ENCODE results near the gene HOXC9.

GRCh38 chr12:53995378-53996239 is 4.4 kb upstream of the HOXC9 start:
- no peak for TF ChIP-seq CTCF (IDR thresholded peaks at IDR 0.05)
- TF ChIP-seq POLR2A (IDR thresholded peaks at IDR 0.05): no peak
- no peak for TF ChIP-seq EP300 (IDR thresholded peaks at IDR 0.05)
- TF ChIP-seq POLR2AphosphoS5 (IDR thresholded peaks at IDR 0.05): no peak

All from stomach (tissue), 4 donors.